Measurements from ENCODE around the gene CALR3. TPM values are rescaled to one million over a fixed set of nuclear protein-coding genes. Genes with fewer than 3 reads are reported as not detected.
"Not testable (repeated sequence)": the region's sequence is repeated elsewhere in the genome, so short reads cannot be mapped to it uniquely, and the experiment has no call there.

CALR3 gene
- total RNA-seq: 10 to 100 TPM in 1 of 2 donors, under 1 TPM in 1; 0.91 to 10.1 TPM

DNA sequence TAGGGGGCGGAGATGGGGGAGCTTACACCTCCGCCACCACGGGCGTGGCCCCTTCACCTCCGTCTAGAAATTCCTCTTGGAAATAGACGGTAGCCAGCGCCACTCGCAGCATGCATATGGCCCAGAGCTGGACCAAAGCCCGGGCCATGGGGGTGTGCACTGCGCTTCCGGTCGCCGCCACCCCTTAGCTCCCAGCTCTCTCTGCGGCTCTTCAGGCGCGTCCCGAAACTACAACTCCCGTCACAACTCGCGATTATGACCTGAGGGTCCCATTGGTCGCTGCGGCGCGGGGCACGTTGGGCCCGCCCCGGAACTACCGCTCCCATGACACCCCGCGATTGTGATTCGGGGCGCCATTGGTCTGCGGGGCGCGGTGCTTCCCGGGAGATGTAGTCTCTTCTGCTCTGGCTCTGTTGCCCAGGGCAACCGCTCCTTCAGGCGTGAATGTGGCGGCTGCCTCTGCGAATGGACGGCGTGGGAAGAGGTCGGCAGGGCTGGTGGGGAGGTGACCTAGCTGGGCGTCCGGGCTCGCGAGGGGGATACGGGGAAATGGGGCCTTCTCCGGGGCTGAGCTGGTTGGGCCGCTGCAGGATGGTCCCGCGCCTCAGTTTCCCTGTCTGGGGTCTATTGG lies at the start of gene CALR3, which contains the start of gene C19orf44:
Gene CALR3 (minus strand): TSS at position 186 of the 631 bp plus-strand sequence. CDS start 38 bp downstream, at position 148.
Gene C19orf44 (plus strand): TSS at position 413 of the 631 bp plus-strand sequence. CDS start 4,399 bp downstream, outside the sequence.
- Histone ChIP-seq H3K27ac (peak within 1 kb of the TSS; percentile 58 to 64), H3K36me3 (no peaks in the 10 kb centered on the region), H3K27me3 (replicated peaks; ENCODE audit: insufficient read depth) (no peaks in the 10 kb centered on the region), H3K9me3 (no peaks in the 10 kb centered on the region), H3K4me1 (replicated peaks) (no peaks in the 10 kb centered on the region), H3K4me3 (peak within 1 kb of the TSS; percentile 63 to 70)
- DNase-seq (ENCODE audit: low spot score): peak; percentile 99
- WGBS: under 1% methylated on average over 48 of the region's 52 CpGs
- TF ChIP-seq POLR2A (IDR thresholded peaks at IDR 0.05): peak; percentile 43
- TF ChIP-seq POLR2AphosphoS5 (IDR thresholded peaks at IDR 0.05): peak; percentile 99
- peak in 2 of 4 experiments; percentile 49 to 53 for TF ChIP-seq CTCF (IDR thresholded peaks at IDR 0.05)
- intact Hi-C loops (cut with DNase I): no loop called here

DNA sequence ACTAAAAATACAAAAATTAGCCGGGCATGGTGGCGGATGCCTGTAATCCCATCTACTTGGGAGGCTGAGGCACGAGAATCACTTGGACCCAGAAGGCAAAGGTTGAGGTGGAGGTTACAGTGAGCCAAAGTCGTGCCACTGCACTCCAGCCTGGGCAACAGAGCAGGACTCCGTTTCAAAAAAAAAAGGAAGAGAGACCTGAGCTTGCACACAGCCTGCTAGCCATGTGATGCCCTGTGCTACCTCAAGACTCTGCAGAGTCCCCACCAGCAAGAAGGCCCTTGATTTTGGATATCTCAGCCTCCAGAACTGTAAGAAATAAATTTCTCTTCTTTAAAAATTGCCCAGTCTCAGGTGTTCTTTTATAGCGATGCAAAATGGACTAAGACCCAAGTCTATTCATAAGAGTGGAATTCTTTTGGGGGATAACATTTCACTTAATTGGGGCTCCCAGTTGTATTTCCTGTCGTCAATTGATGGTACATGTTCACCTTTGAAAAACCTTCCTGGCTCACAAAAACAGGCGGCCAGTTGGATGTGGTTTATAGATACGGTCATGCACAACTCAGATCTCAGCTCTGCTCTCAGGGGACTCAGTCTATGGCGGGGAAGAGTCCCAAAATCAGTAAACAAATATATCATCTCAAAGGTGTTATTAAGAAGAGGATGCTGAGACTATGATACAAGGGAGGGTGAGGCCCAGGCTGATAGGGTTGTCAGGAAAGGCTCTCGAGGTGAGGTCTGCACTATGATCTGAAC lies 48.7 kb upstream of the CALR3 start:
- 86% methylated on average over 11 of the region's 11 CpGs for WGBS
- intact Hi-C loops (cut with DNase I): no loop called here
- no peaks in the 10 kb centered on the region for H3K27me3 ChIP-seq (replicated peaks; ENCODE audit: insufficient read depth)

DNA sequence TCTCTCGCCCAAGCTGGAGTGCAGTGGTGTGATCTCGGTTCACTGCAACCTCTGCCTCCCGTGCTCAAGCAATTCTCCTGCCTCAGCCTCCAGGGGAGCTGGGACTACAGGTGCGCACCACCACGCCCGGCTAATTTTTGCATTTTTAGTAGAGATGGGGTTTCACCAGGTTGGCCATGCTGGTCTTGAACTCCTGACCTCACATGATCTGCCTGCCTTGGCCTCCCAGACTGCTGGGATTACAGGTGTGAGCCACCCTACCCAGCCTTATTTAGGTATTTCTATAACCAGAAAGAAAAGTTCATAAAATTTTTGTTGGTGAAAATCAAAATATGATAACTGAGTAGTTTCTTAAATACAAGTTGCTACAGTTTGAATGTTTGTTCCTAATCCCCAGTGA lies 47.8 kb upstream of the CALR3 start:
- H3K4me1 ChIP-seq (replicated peaks): peaks cover 22% of the 10 kb centered on the region
- intact Hi-C loops (cut with DNase I); H3K27me3 ChIP-seq (replicated peaks; ENCODE audit: insufficient read depth); H3K27ac ChIP-seq; H3K36me3 ChIP-seq; H3K4me3 ChIP-seq; H3K9me3 ChIP-seq; DNase-seq (ENCODE audit: low spot score): not testable (repeated sequence)
- WGBS: 83% methylated on average over 6 of the region's 6 CpGs

More for the DNA sequence above, 48.7 kb upstream of the CALR3 start:
- no peak overlapping the region for H3K4me3 ChIP-seq
- DNase-seq (ENCODE audit: low spot score): no peak
- no peak for TF ChIP-seq CTCF (IDR thresholded peaks at IDR 0.05)
- no peaks in the 10 kb centered on the region for H3K36me3 ChIP-seq
- no peak overlapping the region for H3K27ac ChIP-seq
- H3K9me3 ChIP-seq: no peaks in the 10 kb centered on the region
- H3K4me1 ChIP-seq (replicated peaks): peaks cover 21% of the 10 kb centered on the region

GRCh38 chr19:16542910-16543472 lies 47.0 kb upstream of the CALR3 start:
- TF ChIP-seq POLR2AphosphoS5 (IDR thresholded peaks at IDR 0.05): no peak
- no peak for TF ChIP-seq POLR2A (IDR thresholded peaks at IDR 0.05)
- TF ChIP-seq CTCF (IDR thresholded peaks at IDR 0.05): no peak
- intact Hi-C loops (cut with DNase I): no loop called here
- H3K9me3 ChIP-seq: no peaks in the 10 kb centered on the region
- peak overlapping the region; percentile 79 to 87 for H3K27ac ChIP-seq
- no peaks in the 10 kb centered on the region for H3K27me3 ChIP-seq (replicated peaks; ENCODE audit: insufficient read depth)
- WGBS: 6% methylated on average over 15 of the region's 15 CpGs
- DNase-seq (ENCODE audit: low spot score): no peak
- H3K4me1 ChIP-seq (replicated peaks): peaks cover 22% of the 10 kb centered on the region
- H3K4me3 ChIP-seq: peak overlapping the region; percentile 83 to 93
- no peaks in the 10 kb centered on the region for H3K36me3 ChIP-seq

- TF ChIP-seq POLR2A (IDR thresholded peaks at IDR 0.05): peak; percentile 86
- peak in 2 of 4 experiments; percentile 12 to 23 for TF ChIP-seq CTCF (IDR thresholded peaks at IDR 0.05)
- peak; percentile 98 for TF ChIP-seq POLR2AphosphoS5 (IDR thresholded peaks at IDR 0.05)
- Histone ChIP-seq H3K9me3 (no peaks in the 10 kb centered on the region), H3K27me3 (replicated peaks; ENCODE audit: insufficient read depth) (no peaks in the 10 kb centered on the region), H3K4me1 (replicated peaks) (peaks cover 22% of the 10 kb centered on the region), H3K36me3 (no peaks in the 10 kb centered on the region), H3K27ac (peak within 1 kb of the TSS; percentile 79 to 87), H3K4me3 (peak within 1 kb of the TSS; percentile 83 to 93)
- 0% methylated on average over 97 of the region's 108 CpGs for WGBS
- DNase-seq (ENCODE audit: low spot score): peak; percentile 92
- intact Hi-C loops (cut with DNase I): no loop called here
These were observed 46.3 kb upstream of the CALR3 start, which contains the start of gene CHERP for GRCh38 chr19:16542045-16542909. CHERP (minus strand) TSS chr19:16542437; CDS start chr19:16542378, 59 bp downstream.
